WTC11 (cell line): ENCODE measurements around the gene SPRR3. TPM values are rescaled to one million over a fixed set of nuclear protein-coding genes. Genes with fewer than 3 reads are reported as not detected.

Experiments used
- ATAC-seq: fragments of 200-7000 bp; cut with Tn5 transposase; 2 replicates; pipeline ENCODE4 v1.10.0; 2021; ENCODE audit warnings: mild to moderate bottlenecking, moderate library complexity
- CTCF ChIA-PET: fragments of 300-600 bp; sonication (Branson Sonifier 250); formaldehyde crosslinking; loops from one replicate; lab custom pipeline; 2021; ENCODE audit warnings: antibody characterized with exemption; lab: Charles Lee
- POLR2A ChIA-PET: fragments of 350-600 bp; sonication (Branson Sonifier 250); formaldehyde crosslinking; loops from one replicate; lab custom pipeline; 2021; ENCODE audit warnings: antibody characterized with exemption; lab: Charles Lee
- DNase-seq: peaks from one replicate; pipeline ENCODE4 v3.0.0; 2021; ENCODE audit warnings: low spot score
- H3K27ac Mint-ChIP-seq: 2 replicates; pipeline ENCODE4 v1.8.0; 2021; ENCODE audit warnings: mixed read lengths
- H3K27me3 Mint-ChIP-seq: 2 replicates; pipeline ENCODE4 v1.8.0; 2021; ENCODE audit warnings: low read depth, mild to moderate bottlenecking, moderate library complexity, mixed read lengths
- H3K36me3 Mint-ChIP-seq: 2 replicates; pipeline ENCODE4 v1.8.0; 2021; ENCODE audit warnings: mixed read lengths
- H3K4me1 Mint-ChIP-seq: 2 replicates; pipeline ENCODE4 v1.8.0; 2022; ENCODE audit warnings: mixed read lengths
- H3K4me3 Mint-ChIP-seq: 2 replicates; pipeline ENCODE4 v1.8.0; 2021; ENCODE audit warnings: mild to moderate bottlenecking, moderate library complexity, mixed read lengths
- H3K9me3 Mint-ChIP-seq: 2 replicates; pipeline ENCODE4 v1.8.0; 2021; ENCODE audit warnings: mixed read lengths
- ELF4 ChIP-seq: sonication (generic); formaldehyde crosslinking; IDR thresholded peaks from 2 replicates; pipeline ENCODE4 v1.8.1; 2022; ENCODE audit warnings: low read depth, mild to moderate bottlenecking, moderate library complexity, missing genetic modification reagents
- HMGA2 ChIP-seq: fragments of 250-450 bp; sonication (Bioruptor Pico); IDR thresholded peaks from 2 replicates; pipeline ENCODE4 v1.4.0; 2021; ENCODE audit warnings: mild to moderate bottlenecking, moderate library complexity
- KAT7 ChIP-seq: sonication (generic); formaldehyde crosslinking; IDR thresholded peaks from 2 replicates; pipeline ENCODE4 v1.8.1; 2023; ENCODE audit warnings: missing genetic modification reagents, mild to moderate bottlenecking, borderline replicate concordance
- RELA ChIP-seq: sonication (generic); formaldehyde crosslinking; IDR thresholded peaks from 2 replicates; pipeline ENCODE4 v1.8.1; 2022; ENCODE audit warnings: missing genetic modification reagents, mild to moderate bottlenecking, borderline replicate concordance
- SP1 ChIP-seq: sonication (generic); formaldehyde crosslinking; conservative IDR thresholded peaks from 2 replicates; pipeline ENCODE4 v1.8.1; 2022; ENCODE audit warnings: missing genetic modification reagents
- ZNF232 ChIP-seq: sonication (generic); formaldehyde crosslinking; IDR thresholded peaks from 2 replicates; pipeline ENCODE4 v1.8.0; 2022; ENCODE audit warnings: mild to moderate bottlenecking, missing genetic modification reagents
- ZNF423 ChIP-seq: fragments of 250-450 bp; sonication (Bioruptor Pico); IDR thresholded peaks from 2 replicates; pipeline ENCODE4 v2.1.2; 2022; ENCODE audit warnings: mild to moderate bottlenecking, moderate library complexity
- total RNA-seq: library from RNA; stranded (reverse); gene quantifications from 3 replicates; pipeline ENCODE4 v1.2.3, GENCODE V29; 2021
- TF ChIP-seq, protein P1 (sequence below): sonication (generic); formaldehyde crosslinking; IDR thresholded peaks from 2 replicates; pipeline ENCODE4 v1.8.1; 2023; ENCODE audit warnings: mild to moderate bottlenecking, missing genetic modification reagents
- TF ChIP-seq, protein P2 (sequence below): sonication (generic); formaldehyde crosslinking; conservative IDR thresholded peaks from 2 replicates; pipeline ENCODE4 v1.8.1; 2022; ENCODE audit warnings: mild to moderate bottlenecking, missing genetic modification reagents
- TF ChIP-seq, protein P3 (sequence below): fragments of 250-450 bp; sonication (Bioruptor Pico); IDR thresholded peaks from 2 replicates; pipeline ENCODE4 v1.9.0; 2021; ENCODE audit warnings: moderate library complexity, mild to moderate bottlenecking, inconsistent platforms, borderline replicate concordance
- TF ChIP-seq, protein P4 (sequence below): fragments of 250-450 bp; sonication (Bioruptor Pico); IDR thresholded peaks from 2 replicates; pipeline ENCODE4 v1.9.0; 2021; ENCODE audit warnings: mild to moderate bottlenecking
- TF ChIP-seq, protein P5 (sequence below): sonication (generic); formaldehyde crosslinking; IDR thresholded peaks from 2 replicates; pipeline ENCODE4 v1.8.0; 2023; ENCODE audit warnings: missing genetic modification reagents, mild to moderate bottlenecking, borderline replicate concordance
- TF ChIP-seq, protein P6 (sequence below): sonication (generic); formaldehyde crosslinking; IDR thresholded peaks from 2 replicates; pipeline ENCODE4 v1.8.0; 2023; ENCODE audit warnings: missing genetic modification reagents
- TF ChIP-seq, protein P7 (sequence below): sonication (generic); formaldehyde crosslinking; IDR thresholded peaks from 2 replicates; pipeline ENCODE4 v1.8.0; 2022; ENCODE audit warnings: mild to moderate bottlenecking, missing genetic modification reagents

The SPRR3 gene
- total RNA-seq, 1 experiment from 2014 or later = not detected

DNA sequence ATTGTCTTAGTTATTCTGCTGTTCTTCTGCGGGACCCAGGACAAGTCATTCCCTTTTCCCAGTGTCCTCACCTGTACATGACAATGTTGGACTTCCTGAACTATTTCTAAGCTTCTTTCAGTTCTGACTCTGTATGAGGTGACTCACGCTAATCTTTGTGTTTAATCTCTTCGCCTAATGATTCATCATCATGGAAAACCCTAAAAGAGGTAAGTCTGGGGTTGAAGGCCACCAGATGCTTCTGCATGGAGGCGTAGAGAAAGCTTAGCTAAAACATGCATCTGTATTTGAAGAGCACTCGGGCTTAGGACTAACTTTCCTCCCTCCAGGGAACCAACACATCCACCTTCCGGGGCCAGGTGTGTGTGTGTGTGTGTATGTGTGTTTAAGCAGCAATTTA, 47.1 kb upstream of the SPRR3 start (continued):
- TF ChIP-seq, protein P1, sequence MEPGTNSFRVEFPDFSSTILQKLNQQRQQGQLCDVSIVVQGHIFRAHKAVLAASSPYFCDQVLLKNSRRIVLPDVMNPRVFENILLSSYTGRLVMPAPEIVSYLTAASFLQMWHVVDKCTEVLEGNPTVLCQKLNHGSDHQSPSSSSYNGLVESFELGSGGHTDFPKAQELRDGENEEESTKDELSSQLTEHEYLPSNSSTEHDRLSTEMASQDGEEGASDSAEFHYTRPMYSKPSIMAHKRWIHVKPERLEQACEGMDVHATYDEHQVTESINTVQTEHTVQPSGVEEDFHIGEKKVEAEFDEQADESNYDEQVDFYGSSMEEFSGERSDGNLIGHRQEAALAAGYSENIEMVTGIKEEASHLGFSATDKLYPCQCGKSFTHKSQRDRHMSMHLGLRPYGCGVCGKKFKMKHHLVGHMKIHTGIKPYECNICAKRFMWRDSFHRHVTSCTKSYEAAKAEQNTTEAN (CRISPR knock-in tag) = no peak
- TF ChIP-seq, protein P2, sequence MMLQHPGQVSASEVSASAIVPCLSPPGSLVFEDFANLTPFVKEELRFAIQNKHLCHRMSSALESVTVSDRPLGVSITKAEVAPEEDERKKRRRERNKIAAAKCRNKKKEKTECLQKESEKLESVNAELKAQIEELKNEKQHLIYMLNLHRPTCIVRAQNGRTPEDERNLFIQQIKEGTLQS (CRISPR knock-in tag) = no peak
- TF ChIP-seq RELA (CRISPR knock-in tag) = no peak
- TF ChIP-seq, all 79 proteins: peak for 0

DNA sequence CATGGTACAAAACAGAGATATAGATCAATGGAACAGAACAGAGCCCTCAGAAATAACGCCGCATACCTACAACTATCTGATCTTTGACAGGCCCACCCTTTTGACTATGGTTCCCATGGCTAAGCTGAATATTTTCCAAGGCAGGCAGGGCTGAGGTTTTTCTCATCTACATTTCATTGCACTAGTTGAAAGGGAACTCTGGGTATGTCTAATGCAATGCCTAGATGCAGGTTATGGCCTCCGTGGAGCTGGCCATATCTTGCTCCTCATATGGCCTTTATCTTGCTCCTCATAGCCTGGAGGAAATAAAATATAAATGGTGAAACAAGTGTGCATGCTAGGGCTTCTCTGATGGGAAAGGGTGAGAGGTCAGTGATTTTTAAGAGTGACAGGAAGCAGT, 44.0 kb upstream of the SPRR3 start:
- Mint-ChIP-seq H3K27me3 (no peaks in the 10 kb centered on the region; the same call in 1 of the 2 replicates), H3K27ac (no peak overlapping the region), H3K36me3 (no peaks in the 10 kb centered on the region), H3K4me1 (no peaks in the 10 kb centered on the region; the same call in 1 of the 2 replicates), H3K4me3 (no peak overlapping the region), H3K9me3 (peaks cover 11% of the 10 kb centered on the region)
- ChIA-PET CTCF (no interaction called here), POLR2A (no interaction called here)
- TF ChIP-seq ELF4 (CRISPR knock-in tag) (no peak), ZNF232 (CRISPR knock-in tag) (no peak), SP1 (CRISPR knock-in tag) (no peak)
- TF ChIP-seq, protein P3, sequence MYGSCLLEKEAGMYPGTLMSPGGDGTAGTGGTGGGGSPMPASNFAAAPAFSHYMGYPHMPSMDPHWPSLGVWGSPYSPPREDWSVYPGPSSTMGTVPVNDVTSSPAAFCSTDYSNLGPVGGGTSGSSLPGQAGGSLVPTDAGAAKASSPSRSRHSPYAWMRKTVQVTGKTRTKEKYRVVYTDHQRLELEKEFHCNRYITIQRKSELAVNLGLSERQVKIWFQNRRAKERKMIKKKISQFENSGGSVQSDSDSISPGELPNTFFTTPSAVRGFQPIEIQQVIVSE (CRISPR knock-in tag) = no peak
- ATAC-seq (no peak), DNase-seq (no peak)

DNA sequence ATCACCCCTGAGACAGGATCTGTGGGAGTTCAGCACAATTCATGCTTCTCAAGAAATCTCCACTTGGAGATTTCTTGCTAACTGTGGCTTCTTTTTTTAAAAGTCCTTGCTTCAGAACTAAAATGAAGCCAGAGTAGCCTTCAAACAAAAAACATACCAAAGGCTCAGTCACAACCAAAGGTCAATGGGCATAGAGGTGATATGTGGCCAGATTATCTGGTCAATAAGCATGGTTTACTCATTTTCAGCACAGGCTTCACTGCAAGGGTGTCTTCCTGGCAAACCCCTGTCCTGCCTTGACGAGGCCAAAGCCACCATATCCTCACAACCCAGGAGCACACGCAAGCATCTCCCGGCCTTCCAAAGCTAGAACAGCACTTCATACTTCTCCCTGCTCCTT, 42.3 kb upstream of the SPRR3 start:
- DNase-seq (no peak), ATAC-seq (no peak)
- H3K36me3 Mint-ChIP-seq = no peaks in the 10 kb centered on the region
- no peaks in the 10 kb centered on the region for H3K27me3 Mint-ChIP-seq
- no peak overlapping the region for H3K4me3 Mint-ChIP-seq
- TF ChIP-seq ZNF232 (CRISPR knock-in tag) = no peak
- TF ChIP-seq HMGA2 = no peak
- TF ChIP-seq, protein P4, sequence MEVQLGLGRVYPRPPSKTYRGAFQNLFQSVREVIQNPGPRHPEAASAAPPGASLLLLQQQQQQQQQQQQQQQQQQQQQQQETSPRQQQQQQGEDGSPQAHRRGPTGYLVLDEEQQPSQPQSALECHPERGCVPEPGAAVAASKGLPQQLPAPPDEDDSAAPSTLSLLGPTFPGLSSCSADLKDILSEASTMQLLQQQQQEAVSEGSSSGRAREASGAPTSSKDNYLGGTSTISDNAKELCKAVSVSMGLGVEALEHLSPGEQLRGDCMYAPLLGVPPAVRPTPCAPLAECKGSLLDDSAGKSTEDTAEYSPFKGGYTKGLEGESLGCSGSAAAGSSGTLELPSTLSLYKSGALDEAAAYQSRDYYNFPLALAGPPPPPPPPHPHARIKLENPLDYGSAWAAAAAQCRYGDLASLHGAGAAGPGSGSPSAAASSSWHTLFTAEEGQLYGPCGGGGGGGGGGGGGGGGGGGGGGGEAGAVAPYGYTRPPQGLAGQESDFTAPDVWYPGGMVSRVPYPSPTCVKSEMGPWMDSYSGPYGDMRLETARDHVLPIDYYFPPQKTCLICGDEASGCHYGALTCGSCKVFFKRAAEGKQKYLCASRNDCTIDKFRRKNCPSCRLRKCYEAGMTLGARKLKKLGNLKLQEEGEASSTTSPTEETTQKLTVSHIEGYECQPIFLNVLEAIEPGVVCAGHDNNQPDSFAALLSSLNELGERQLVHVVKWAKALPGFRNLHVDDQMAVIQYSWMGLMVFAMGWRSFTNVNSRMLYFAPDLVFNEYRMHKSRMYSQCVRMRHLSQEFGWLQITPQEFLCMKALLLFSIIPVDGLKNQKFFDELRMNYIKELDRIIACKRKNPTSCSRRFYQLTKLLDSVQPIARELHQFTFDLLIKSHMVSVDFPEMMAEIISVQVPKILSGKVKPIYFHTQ (CRISPR knock-in tag) = no peak
- TF ChIP-seq, protein P5, sequence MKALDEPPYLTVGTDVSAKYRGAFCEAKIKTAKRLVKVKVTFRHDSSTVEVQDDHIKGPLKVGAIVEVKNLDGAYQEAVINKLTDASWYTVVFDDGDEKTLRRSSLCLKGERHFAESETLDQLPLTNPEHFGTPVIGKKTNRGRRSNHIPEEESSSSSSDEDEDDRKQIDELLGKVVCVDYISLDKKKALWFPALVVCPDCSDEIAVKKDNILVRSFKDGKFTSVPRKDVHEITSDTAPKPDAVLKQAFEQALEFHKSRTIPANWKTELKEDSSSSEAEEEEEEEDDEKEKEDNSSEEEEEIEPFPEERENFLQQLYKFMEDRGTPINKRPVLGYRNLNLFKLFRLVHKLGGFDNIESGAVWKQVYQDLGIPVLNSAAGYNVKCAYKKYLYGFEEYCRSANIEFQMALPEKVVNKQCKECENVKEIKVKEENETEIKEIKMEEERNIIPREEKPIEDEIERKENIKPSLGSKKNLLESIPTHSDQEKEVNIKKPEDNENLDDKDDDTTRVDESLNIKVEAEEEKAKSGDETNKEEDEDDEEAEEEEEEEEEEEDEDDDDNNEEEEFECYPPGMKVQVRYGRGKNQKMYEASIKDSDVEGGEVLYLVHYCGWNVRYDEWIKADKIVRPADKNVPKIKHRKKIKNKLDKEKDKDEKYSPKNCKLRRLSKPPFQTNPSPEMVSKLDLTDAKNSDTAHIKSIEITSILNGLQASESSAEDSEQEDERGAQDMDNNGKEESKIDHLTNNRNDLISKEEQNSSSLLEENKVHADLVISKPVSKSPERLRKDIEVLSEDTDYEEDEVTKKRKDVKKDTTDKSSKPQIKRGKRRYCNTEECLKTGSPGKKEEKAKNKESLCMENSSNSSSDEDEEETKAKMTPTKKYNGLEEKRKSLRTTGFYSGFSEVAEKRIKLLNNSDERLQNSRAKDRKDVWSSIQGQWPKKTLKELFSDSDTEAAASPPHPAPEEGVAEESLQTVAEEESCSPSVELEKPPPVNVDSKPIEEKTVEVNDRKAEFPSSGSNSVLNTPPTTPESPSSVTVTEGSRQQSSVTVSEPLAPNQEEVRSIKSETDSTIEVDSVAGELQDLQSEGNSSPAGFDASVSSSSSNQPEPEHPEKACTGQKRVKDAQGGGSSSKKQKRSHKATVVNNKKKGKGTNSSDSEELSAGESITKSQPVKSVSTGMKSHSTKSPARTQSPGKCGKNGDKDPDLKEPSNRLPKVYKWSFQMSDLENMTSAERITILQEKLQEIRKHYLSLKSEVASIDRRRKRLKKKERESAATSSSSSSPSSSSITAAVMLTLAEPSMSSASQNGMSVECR (CRISPR knock-in tag) = no peak
- TF ChIP-seq, protein P6, sequence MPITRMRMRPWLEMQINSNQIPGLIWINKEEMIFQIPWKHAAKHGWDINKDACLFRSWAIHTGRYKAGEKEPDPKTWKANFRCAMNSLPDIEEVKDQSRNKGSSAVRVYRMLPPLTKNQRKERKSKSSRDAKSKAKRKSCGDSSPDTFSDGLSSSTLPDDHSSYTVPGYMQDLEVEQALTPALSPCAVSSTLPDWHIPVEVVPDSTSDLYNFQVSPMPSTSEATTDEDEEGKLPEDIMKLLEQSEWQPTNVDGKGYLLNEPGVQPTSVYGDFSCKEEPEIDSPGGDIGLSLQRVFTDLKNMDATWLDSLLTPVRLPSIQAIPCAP (CRISPR knock-in tag) = no peak
- TF ChIP-seq SP1 (CRISPR knock-in tag) = no peak
- TF ChIP-seq ZNF423 (CRISPR knock-in tag) = no peak
- TF ChIP-seq, protein P7, sequence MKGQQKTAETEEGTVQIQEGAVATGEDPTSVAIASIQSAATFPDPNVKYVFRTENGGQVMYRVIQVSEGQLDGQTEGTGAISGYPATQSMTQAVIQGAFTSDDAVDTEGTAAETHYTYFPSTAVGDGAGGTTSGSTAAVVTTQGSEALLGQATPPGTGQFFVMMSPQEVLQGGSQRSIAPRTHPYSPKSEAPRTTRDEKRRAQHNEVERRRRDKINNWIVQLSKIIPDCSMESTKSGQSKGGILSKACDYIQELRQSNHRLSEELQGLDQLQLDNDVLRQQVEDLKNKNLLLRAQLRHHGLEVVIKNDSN (CRISPR knock-in tag) = no peak
- no peak for TF ChIP-seq KAT7 (CRISPR knock-in tag)
- ChIA-PET POLR2A (no interaction called here), CTCF (interaction anchor here (1.2 to 10.9 kb wide), 3 partner anchors 33 to 232 kb away, joined by 3 to 123 read pairs (median 3); no protein-coding TSS in a partner anchor)
- no peaks in the 10 kb centered on the region; the same call in 1 of the 2 replicates for H3K4me1 Mint-ChIP-seq
- no peak overlapping the region for H3K27ac Mint-ChIP-seq
- peaks cover 11% of the 10 kb centered on the region for H3K9me3 Mint-ChIP-seq
